ENCODE results near the gene CACNB4. TPM values are rescaled to one million over a fixed set of nuclear protein-coding genes. Genes with fewer than 3 reads are reported as not detected.

The CACNB4 gene
- total RNA-seq, 2 experiments from 2014 or later: 0.36 to 0.71 TPM

GRCh38 chr2:151908204-151908882, 190.5 kb downstream of the CACNB4 start:
- ATAC-seq (ENCODE audit: low read depth) (no peak), DNase-seq (no peak)
- POLR2A ChIA-PET: no interaction called here
- Mint-ChIP-seq H3K4me3 (no peak overlapping the region), H3K27me3 (peaks cover 11% of the 10 kb centered on the region), H3K27ac (no peak overlapping the region), H3K9me3 (no peaks in the 10 kb centered on the region), H3K4me1 (no peaks in the 10 kb centered on the region), H3K36me3 (no peaks in the 10 kb centered on the region)

GRCh38 chr2:151907286-151908203, 191.3 kb downstream of the CACNB4 start:
- H3K27me3 Mint-ChIP-seq: peaks cover 9% of the 10 kb centered on the region
- no peak overlapping the region for H3K4me3 Mint-ChIP-seq
- no peaks in the 10 kb centered on the region for H3K36me3 Mint-ChIP-seq
- DNase-seq (no peak), ATAC-seq (ENCODE audit: low read depth) (no peak)
- no peak overlapping the region for H3K27ac Mint-ChIP-seq
- no peaks in the 10 kb centered on the region for H3K4me1 Mint-ChIP-seq
- POLR2A ChIA-PET: no interaction called here
- no peaks in the 10 kb centered on the region for H3K9me3 Mint-ChIP-seq

GRCh38 chr2:151906633-151906998, 192.2 kb downstream of the CACNB4 start:
- Mint-ChIP-seq H3K27ac (no peak overlapping the region), H3K36me3 (no peaks in the 10 kb centered on the region), H3K9me3 (no peaks in the 10 kb centered on the region), H3K4me1 (no peaks in the 10 kb centered on the region), H3K4me3 (no peak overlapping the region), H3K27me3 (peaks cover 5% of the 10 kb centered on the region)
- ATAC-seq (ENCODE audit: low read depth) (no peak), DNase-seq (no peak)
- POLR2A ChIA-PET: interaction anchor here (0.6 kb wide), 1 partner anchor 18 kb away, joined by 3 read pairs; no protein-coding TSS in a partner anchor

GRCh38 chr2:151905963-151906632, 192.7 kb downstream of the CACNB4 start:
- H3K4me3 Mint-ChIP-seq: no peak overlapping the region
- ATAC-seq (ENCODE audit: low read depth): no peak
- no peaks in the 10 kb centered on the region for H3K36me3 Mint-ChIP-seq
- POLR2A ChIA-PET: interaction anchor here (0.6 kb wide), 1 partner anchor 18 kb away, joined by 3 read pairs; no protein-coding TSS in a partner anchor
- H3K27me3 Mint-ChIP-seq: peaks cover 5% of the 10 kb centered on the region
- no peak overlapping the region for H3K27ac Mint-ChIP-seq
- H3K9me3 Mint-ChIP-seq: no peaks in the 10 kb centered on the region
- no peak for DNase-seq
- H3K4me1 Mint-ChIP-seq: no peaks in the 10 kb centered on the region

- Mint-ChIP-seq H3K27ac (no peak overlapping the region), H3K27me3 (peaks cover 5% of the 10 kb centered on the region), H3K36me3 (no peaks in the 10 kb centered on the region), H3K9me3 (no peaks in the 10 kb centered on the region), H3K4me1 (no peaks in the 10 kb centered on the region), H3K4me3 (no peak overlapping the region)
- DNase-seq (no peak), ATAC-seq (ENCODE audit: low read depth) (no peak)
- POLR2A ChIA-PET: no interaction called here
These were observed 194.0 kb downstream of the CACNB4 start for GRCh38 chr2:151904807-151905206.

- POLR2A ChIA-PET: no interaction called here
- Mint-ChIP-seq H3K27me3 (peaks cover 5% of the 10 kb centered on the region), H3K36me3 (no peaks in the 10 kb centered on the region), H3K4me1 (no peaks in the 10 kb centered on the region), H3K9me3 (no peaks in the 10 kb centered on the region), H3K27ac (no peak overlapping the region), H3K4me3 (no peak overlapping the region)
- DNase-seq (no peak), ATAC-seq (ENCODE audit: low read depth) (no peak)
These were observed 194.8 kb downstream of the CACNB4 start for GRCh38 chr2:151904021-151904420.

- Mint-ChIP-seq H3K27me3 (peaks cover 5% of the 10 kb centered on the region), H3K36me3 (no peaks in the 10 kb centered on the region), H3K4me1 (no peaks in the 10 kb centered on the region), H3K4me3 (no peak overlapping the region), H3K27ac (no peak overlapping the region), H3K9me3 (no peaks in the 10 kb centered on the region)
- POLR2A ChIA-PET: no interaction called here
- DNase-seq: no peak
- ATAC-seq (ENCODE audit: low read depth): no peak
These were observed 196.0 kb downstream of the CACNB4 start for GRCh38 chr2:151902829-151903228.

GRCh38 chr2:151900331-151900730, 198.5 kb downstream of the CACNB4 start:
- H3K36me3 Mint-ChIP-seq: no peaks in the 10 kb centered on the region
- peaks cover 5% of the 10 kb centered on the region for H3K27me3 Mint-ChIP-seq
- no peaks in the 10 kb centered on the region for H3K4me1 Mint-ChIP-seq
- no peak overlapping the region for H3K27ac Mint-ChIP-seq
- no peak overlapping the region for H3K4me3 Mint-ChIP-seq
- DNase-seq (no peak), ATAC-seq (ENCODE audit: low read depth) (no peak)
- H3K9me3 Mint-ChIP-seq: no peaks in the 10 kb centered on the region
- POLR2A ChIA-PET: no interaction called here

GRCh38 chr2:151899156-151899555, 199.7 kb downstream of the CACNB4 start:
- H3K36me3 Mint-ChIP-seq: peaks cover 1% of the 10 kb centered on the region
- H3K27ac Mint-ChIP-seq: no peak overlapping the region
- ATAC-seq (ENCODE audit: low read depth): no peak
- peaks cover 5% of the 10 kb centered on the region for H3K27me3 Mint-ChIP-seq
- POLR2A ChIA-PET: no interaction called here
- H3K4me3 Mint-ChIP-seq: no peak overlapping the region
- H3K4me1 Mint-ChIP-seq: no peaks in the 10 kb centered on the region
- peaks cover 3% of the 10 kb centered on the region for H3K9me3 Mint-ChIP-seq
- DNase-seq: no peak

- no peaks in the 10 kb centered on the region for H3K27me3 Mint-ChIP-seq
- H3K9me3 Mint-ChIP-seq: peaks cover 3% of the 10 kb centered on the region
- DNase-seq (no peak), ATAC-seq (ENCODE audit: low read depth) (no peak)
- no peak overlapping the region for H3K27ac Mint-ChIP-seq
- H3K4me3 Mint-ChIP-seq: no peak overlapping the region
- H3K36me3 Mint-ChIP-seq: peaks cover 1% of the 10 kb centered on the region
- POLR2A ChIA-PET: no interaction called here
- no peaks in the 10 kb centered on the region for H3K4me1 Mint-ChIP-seq
These were observed 207.2 kb downstream of the CACNB4 start for GRCh38 chr2:151891566-151892194.

- H3K9me3 Mint-ChIP-seq: no peaks in the 10 kb centered on the region
- H3K27ac Mint-ChIP-seq: no peak overlapping the region
- H3K4me1 Mint-ChIP-seq: no peaks in the 10 kb centered on the region
- DNase-seq (no peak), ATAC-seq (ENCODE audit: low read depth) (no peak)
- POLR2A ChIA-PET: no interaction called here
- H3K27me3 Mint-ChIP-seq: no peaks in the 10 kb centered on the region
- no peaks in the 10 kb centered on the region for H3K36me3 Mint-ChIP-seq
- H3K4me3 Mint-ChIP-seq: no peak overlapping the region
These were observed 211.7 kb downstream of the CACNB4 start for GRCh38 chr2:151887164-151887563.

- Mint-ChIP-seq H3K36me3 (no peaks in the 10 kb centered on the region), H3K27me3 (no peaks in the 10 kb centered on the region), H3K27ac (no peak overlapping the region), H3K9me3 (no peaks in the 10 kb centered on the region), H3K4me1 (no peaks in the 10 kb centered on the region), H3K4me3 (no peak overlapping the region)
- ATAC-seq (ENCODE audit: low read depth) (no peak), DNase-seq (no peak)
- POLR2A ChIA-PET: no interaction called here
These were observed 212.6 kb downstream of the CACNB4 start for GRCh38 chr2:151886241-151886640.

GRCh38 chr2:151882786-151883445, 215.9 kb downstream of the CACNB4 start:
- Mint-ChIP-seq H3K9me3 (no peaks in the 10 kb centered on the region), H3K27ac (no peak overlapping the region), H3K27me3 (no peaks in the 10 kb centered on the region), H3K4me1 (peaks cover 1% of the 10 kb centered on the region), H3K36me3 (no peaks in the 10 kb centered on the region), H3K4me3 (no peak overlapping the region)
- ATAC-seq (ENCODE audit: low read depth) (no peak), DNase-seq (no peak)
- POLR2A ChIA-PET: no interaction called here

Measured in activated naive CD8-positive, alpha-beta T cell treated with anti-CD3 and anti-CD28 coated beads, Interleukin-2, amount 10 ng/mL, durations not matched to agents 7 days and 5 days (primary cell).